BJ (cell line): ENCODE results near the gene SCARF2. TPM values are rescaled to one million over a fixed set of nuclear protein-coding genes. Genes with fewer than 3 reads are reported as not detected.
"Not testable (repeated sequence)": the region's sequence is repeated elsewhere in the genome, so short reads cannot be mapped to it uniquely, and the experiment has no call there.

Experiments used
- CTCF ChIA-PET: fragments of 350-600 bp; formaldehyde crosslinking; extraction: SDS; loops from one replicate; lab custom pipeline; 2021; ENCODE audit warnings: antibody characterized with exemption, inconsistent platforms; lab: Yijun Ruan, JAX
- POLR2A ChIA-PET: fragments of 300-600 bp; sonication (Branson Sonifier 250); formaldehyde crosslinking; extraction: SDS; loops from one replicate; lab custom pipeline; 2021; ENCODE audit warnings: antibody characterized with exemption; lab: Charles Lee
- DNase-seq: peaks from one replicate; pipeline ENCODE4 v3.0.0-alpha.2; 2011; ENCODE audit warnings: low read depth
- H3K27me3 ChIP-seq: 2 replicates; pipeline ENCODE4 v1.6.0; 2011; ENCODE audit warnings: low read length; ENCODE audit not compliant: control insufficient read depth, insufficient read depth
- H3K36me3 ChIP-seq: 2 replicates; pipeline ENCODE4 v1.5.1; 2011; ENCODE audit warnings: low read length; ENCODE audit not compliant: control insufficient read depth, insufficient read depth
- H3K4me3 ChIP-seq: 2 replicates; pipeline ENCODE4 v1.5.1; 2011; ENCODE audit warnings: low read depth, mild to moderate bottlenecking, control low read depth, low read length
- CTCF ChIP-seq: IDR thresholded peaks from 2 replicates; pipeline ENCODE4 v1.5.1; 2011; ENCODE audit warnings: low read depth, mild to moderate bottlenecking, control low read depth, inconsistent platforms, low read length, moderate library complexity; ENCODE audit not compliant: insufficient read depth
- polyA plus RNA-seq: library from polyadenylated mRNA; depleted of rRNA; stranded (reverse); fragments of >200 nt; gene quantifications from 2 replicates; pipeline ENCODE4 v1.2.3, GENCODE V29; 2011

SCARF2 gene
- polyA plus RNA-seq, 1 experiment = 28.8 TPM

- DNase-seq = no peak
- ChIA-PET POLR2A (no interaction called here), CTCF (interaction anchor here (1.0 kb wide), 1 partner anchor 85 kb away, joined by 3 read pairs; no protein-coding TSS in a partner anchor)
- Histone ChIP-seq H3K27me3 (no peaks in the 10 kb centered on the region), H3K36me3 (0 out of 2 replicates have a peak, but pooled peaks cover 2% of the 10 kb centered on the region), H3K4me3 (no peak overlapping the region)
- no peak for TF ChIP-seq CTCF
Observed at GRCh38 chr22:20479612-20480196, 42.1 kb upstream of the SCARF2 start.

GRCh38 chr22:20478059-20478458 lies 40.4 kb upstream of the SCARF2 start:
- CTCF ChIA-PET = interaction anchor here (0.6 kb wide), 1 partner anchor 74 kb away, joined by 3 read pairs; no protein-coding TSS in a partner anchor
- H3K4me3 ChIP-seq, H3K36me3 ChIP-seq, POLR2A ChIA-PET, DNase-seq, H3K27me3 ChIP-seq: not testable (repeated sequence)

- DNase-seq, POLR2A ChIA-PET, CTCF ChIA-PET, H3K36me3 ChIP-seq, H3K27me3 ChIP-seq, H3K4me3 ChIP-seq: not testable (repeated sequence)
Observed at GRCh38 chr22:20475569-20475968, 37.9 kb upstream of the SCARF2 start.

GRCh38 chr22:20475115-20475436 lies 37.5 kb upstream of the SCARF2 start:
- Histone ChIP-seq H3K36me3 (peaks cover 7% of the 10 kb centered on the region), H3K4me3 (no peak overlapping the region), H3K27me3 (no peaks in the 10 kb centered on the region)
- ChIA-PET POLR2A (no interaction called here), CTCF (no interaction called here)
- DNase-seq = no peak
- no peak for TF ChIP-seq CTCF

- POLR2A ChIA-PET = interaction anchor here (0.6 kb wide), 1 partner anchor 31 kb away, joined by 3 read pairs; no protein-coding TSS in a partner anchor
- CTCF ChIA-PET = interaction anchor here (1.7 kb wide), 1 partner anchor 10 kb away, joined by 4 read pairs; no protein-coding TSS in a partner anchor
- no peak for TF ChIP-seq CTCF
Observed at GRCh38 chr22:20472629-20473442, 35.2 kb upstream of the SCARF2 start.

GRCh38 chr22:20471126-20471833 lies 33.7 kb upstream of the SCARF2 start:
- POLR2A ChIA-PET = no interaction called here
- Histone ChIP-seq H3K36me3 (peaks cover 9% of the 10 kb centered on the region), H3K4me3 (no peak overlapping the region), H3K27me3 (no peaks in the 10 kb centered on the region)
- no peak for DNase-seq
- TF ChIP-seq CTCF = no peak
- CTCF ChIA-PET = no interaction called here

More at GRCh38 chr22:20472629-20473442, 35.2 kb upstream of the SCARF2 start:
- H3K36me3 ChIP-seq = peaks cover 7% of the 10 kb centered on the region
- no peak for DNase-seq
- no peak overlapping the region for H3K4me3 ChIP-seq
- no peaks in the 10 kb centered on the region for H3K27me3 ChIP-seq

- POLR2A ChIA-PET, DNase-seq, H3K36me3 ChIP-seq, H3K27me3 ChIP-seq, H3K4me3 ChIP-seq: not testable (repeated sequence)
- CTCF ChIA-PET = interaction anchor here (3.0 kb wide), 1 partner anchor 14 kb away, joined by 10 read pairs; no protein-coding TSS in a partner anchor
Observed at GRCh38 chr22:20470525-20470924, 32.9 kb upstream of the SCARF2 start.
